Activated CD4-positive, alpha-beta T cell treated with anti-CD3 and anti-CD28 coated beads, Interleukin-2, amount 10 ng/mL, durations not matched to agents 24 days and 14 days (primary cell): ENCODE measurements around the gene PTGFRN. TPM values are rescaled to one million over a fixed set of nuclear protein-coding genes. Genes with fewer than 3 reads are reported as not detected.

Experiments
- DNase-seq: peaks from one replicate; pipeline ENCODE4 v3.0.0; 2022
- H3K27ac Mint-ChIP-seq: one replicate; pipeline ENCODE4 v1.8.0; 2022; ENCODE audit warnings: mild to moderate bottlenecking, mixed read lengths
- H3K27me3 Mint-ChIP-seq: one replicate; pipeline ENCODE4 v1.8.0; 2022; ENCODE audit warnings: mixed read lengths
- H3K36me3 Mint-ChIP-seq: one replicate; pipeline ENCODE4 v1.8.0; 2022; ENCODE audit warnings: low read depth, mild to moderate bottlenecking, mixed read lengths
- H3K4me1 Mint-ChIP-seq: one replicate; pipeline ENCODE4 v1.8.0; 2021; ENCODE audit warnings: mixed read lengths
- H3K4me3 Mint-ChIP-seq: one replicate; pipeline ENCODE4 v1.8.0; 2022; ENCODE audit warnings: mild to moderate bottlenecking, moderate library complexity, mixed read lengths
- H3K9me3 Mint-ChIP-seq: one replicate; pipeline ENCODE4 v1.8.0; 2021; ENCODE audit warnings: mixed read lengths
- intact Hi-C: fragments of 100-400 bp; cut with micrococcal nuclease; formaldehyde crosslinking; loops from one replicate; pipeline ENCODE4 v1.15.1; 2023
- total RNA-seq: library from RNA; stranded (reverse); gene quantifications from 2 replicates; pipeline ENCODE4 v1.2.3, GENCODE V29; 2022

PTGFRN gene
- total RNA-seq, 1 donor from 2014 or later = 35.6 TPM

DNA sequence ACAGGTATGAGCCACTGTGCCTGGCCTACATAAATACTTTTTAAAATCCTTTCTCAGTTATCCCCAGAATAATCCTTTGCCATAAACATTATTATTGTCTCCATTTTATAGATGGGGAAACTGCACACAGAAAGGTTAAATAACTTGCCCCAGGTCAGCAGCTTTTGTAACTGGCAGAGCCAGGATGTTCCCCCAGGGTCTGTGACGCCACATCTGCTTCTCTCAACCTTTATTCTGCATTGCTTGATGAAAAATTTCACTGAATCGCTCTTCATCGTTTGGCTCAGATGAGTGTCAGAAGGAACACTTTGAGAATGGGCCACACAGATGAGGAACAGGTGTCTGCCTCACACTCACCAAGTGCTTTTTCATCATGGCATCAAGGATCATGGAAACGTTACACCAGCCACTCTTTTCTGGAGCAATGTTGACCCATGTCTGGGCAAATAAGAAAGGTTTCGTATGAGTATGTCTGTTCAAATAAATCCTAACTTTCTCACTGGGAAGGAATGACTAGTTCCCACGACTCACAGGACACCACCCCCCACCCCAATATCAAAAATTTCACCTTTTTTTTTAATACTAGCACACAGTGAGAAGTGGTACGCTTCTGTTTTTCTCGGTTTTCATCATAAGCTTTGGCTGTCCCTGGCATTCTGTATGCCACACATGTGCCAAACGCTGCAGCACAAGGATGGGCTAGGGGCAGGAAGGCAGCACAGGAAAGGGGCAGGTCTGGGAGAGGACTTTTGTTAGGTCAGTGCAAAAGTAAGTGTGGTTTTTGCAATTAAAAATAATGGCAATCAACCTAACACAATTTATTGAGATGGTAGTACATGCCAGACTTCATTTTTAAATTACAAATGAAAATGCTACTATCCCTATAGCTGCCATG, 9.0 kb upstream of the PTGFRN start:
- H3K9me3 Mint-ChIP-seq = peaks cover 4% of the 10 kb centered on the region
- DNase-seq = no peak
- no peak overlapping the region for H3K27ac Mint-ChIP-seq
- peaks cover 12% of the 10 kb centered on the region for H3K27me3 Mint-ChIP-seq
- intact Hi-C loops = no loop called here
- no peaks in the 10 kb centered on the region for H3K4me1 Mint-ChIP-seq
- H3K36me3 Mint-ChIP-seq = no peaks in the 10 kb centered on the region
- no peak overlapping the region for H3K4me3 Mint-ChIP-seq

DNA sequence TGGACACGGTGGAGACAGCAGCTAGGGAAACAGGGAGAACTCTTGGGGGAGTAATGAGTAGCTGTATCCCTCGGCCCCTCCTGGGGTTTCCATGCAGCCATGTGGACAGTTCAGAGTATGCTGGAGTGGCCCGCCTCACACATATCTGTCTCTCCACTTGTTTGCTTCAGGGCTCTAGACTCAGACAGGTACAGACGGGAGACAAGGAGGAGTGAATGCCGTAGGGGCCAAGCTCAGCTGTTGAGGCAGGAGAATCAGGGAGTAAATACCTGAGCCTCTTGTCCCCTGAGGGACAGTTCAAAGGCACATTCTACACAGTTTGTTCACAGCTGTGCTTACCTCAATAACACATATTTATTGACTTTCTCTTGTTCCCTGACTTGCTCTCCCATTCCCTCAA, 7.7 kb upstream of the PTGFRN start:
- intact Hi-C loops = no loop called here
- Mint-ChIP-seq H3K9me3 (peaks cover 4% of the 10 kb centered on the region), H3K4me1 (no peaks in the 10 kb centered on the region), H3K27ac (no peak overlapping the region), H3K4me3 (no peak overlapping the region), H3K36me3 (no peaks in the 10 kb centered on the region), H3K27me3 (peaks cover 12% of the 10 kb centered on the region)
- no peak for DNase-seq

DNA sequence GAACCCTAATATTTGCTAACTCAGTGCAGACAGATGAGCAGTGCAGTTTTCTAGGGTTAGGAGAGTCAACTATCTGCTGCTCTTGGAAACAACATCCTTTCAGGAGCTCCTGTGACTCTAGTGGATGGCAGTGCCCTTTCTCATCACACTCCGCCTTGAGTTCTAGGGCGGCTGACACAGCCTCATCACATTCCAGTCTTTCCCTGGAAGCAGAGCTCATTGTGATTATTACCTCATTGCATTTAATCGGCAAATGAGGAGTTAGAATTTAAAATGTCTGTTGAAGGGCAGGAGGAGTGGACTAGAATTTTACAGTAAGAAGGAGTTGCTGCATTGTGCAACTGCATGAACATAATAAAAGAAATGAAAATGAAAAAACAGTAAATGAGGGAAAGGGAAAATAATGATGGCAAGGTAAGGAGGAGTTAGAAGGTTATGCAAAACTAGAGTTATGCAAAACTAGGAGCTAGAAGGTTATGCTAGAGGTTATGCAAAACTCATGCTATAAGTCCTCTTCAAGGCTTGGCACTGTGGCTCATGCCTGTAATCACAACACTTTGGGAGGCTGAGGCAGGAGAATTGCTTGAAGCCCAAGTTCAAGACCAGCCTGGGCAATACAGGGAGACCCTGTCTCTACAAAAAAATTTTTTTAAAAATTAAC, 6.9 kb upstream of the PTGFRN start:
- intact Hi-C loops = no loop called here
- H3K27ac Mint-ChIP-seq = no peak overlapping the region
- no peaks in the 10 kb centered on the region for H3K36me3 Mint-ChIP-seq
- no peaks in the 10 kb centered on the region for H3K4me1 Mint-ChIP-seq
- H3K27me3 Mint-ChIP-seq = peaks cover 15% of the 10 kb centered on the region
- H3K9me3 Mint-ChIP-seq = peaks cover 4% of the 10 kb centered on the region
- H3K4me3 Mint-ChIP-seq = no peak overlapping the region
- no peak for DNase-seq

DNA sequence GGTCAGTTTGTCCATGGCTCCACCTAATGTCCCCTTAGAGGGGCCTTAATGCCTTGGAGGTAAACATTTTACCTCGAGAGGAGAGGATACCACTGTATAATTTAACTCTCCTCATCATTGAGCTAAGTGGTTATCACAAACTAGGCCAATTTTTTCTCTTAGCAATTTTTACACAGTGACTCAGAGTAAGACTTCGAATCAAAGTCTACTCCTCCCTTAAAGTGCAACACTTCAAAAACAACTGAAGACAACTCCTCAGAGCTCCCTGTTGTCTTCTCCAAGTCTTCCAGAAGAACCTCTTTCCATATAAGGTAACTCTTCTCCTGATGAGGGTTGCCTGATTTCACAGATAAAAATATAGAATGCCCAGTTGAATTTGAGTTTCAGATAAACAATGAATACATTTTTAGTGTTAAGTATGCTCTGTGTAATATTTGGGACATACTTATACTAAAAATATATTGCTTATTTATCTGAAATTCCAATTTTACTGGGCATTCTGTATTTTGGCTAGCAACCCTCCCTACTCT, 4.9 kb upstream of the PTGFRN start:
- no peak overlapping the region for H3K27ac Mint-ChIP-seq
- peaks cover 5% of the 10 kb centered on the region for H3K4me1 Mint-ChIP-seq
- H3K27me3 Mint-ChIP-seq = peaks cover 17% of the 10 kb centered on the region
- DNase-seq = no peak
- no peaks in the 10 kb centered on the region for H3K36me3 Mint-ChIP-seq
- intact Hi-C loops = no loop called here
- no peak overlapping the region for H3K4me3 Mint-ChIP-seq
- H3K9me3 Mint-ChIP-seq = peaks cover 1% of the 10 kb centered on the region

DNA sequence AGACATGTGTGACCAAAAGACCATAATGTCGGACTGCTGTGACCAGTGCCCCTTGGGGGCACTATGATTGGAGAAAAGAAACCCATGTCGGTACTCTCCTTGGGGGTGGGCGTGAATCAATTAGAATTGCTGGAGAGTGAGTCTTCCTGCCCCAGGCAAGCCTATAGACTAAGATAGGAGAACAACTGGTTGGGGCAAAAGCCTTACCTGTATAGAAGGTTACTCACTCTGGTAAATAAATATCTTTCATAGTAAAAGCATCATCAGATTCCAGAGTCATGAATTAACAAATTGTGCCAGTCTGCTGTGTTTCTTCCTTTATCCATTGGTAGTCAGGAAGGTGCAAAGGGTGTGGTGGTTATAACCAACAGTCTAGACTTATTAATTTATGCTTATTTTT, 2.9 kb upstream of the PTGFRN start:
- no peak for DNase-seq
- H3K9me3 Mint-ChIP-seq = no peaks in the 10 kb centered on the region
- no peak overlapping the region for H3K27ac Mint-ChIP-seq
- H3K4me1 Mint-ChIP-seq = peaks cover 5% of the 10 kb centered on the region
- intact Hi-C loops = no loop called here
- H3K4me3 Mint-ChIP-seq = no peak overlapping the region
- H3K36me3 Mint-ChIP-seq = no peaks in the 10 kb centered on the region
- H3K27me3 Mint-ChIP-seq = peaks cover 9% of the 10 kb centered on the region

DNA sequence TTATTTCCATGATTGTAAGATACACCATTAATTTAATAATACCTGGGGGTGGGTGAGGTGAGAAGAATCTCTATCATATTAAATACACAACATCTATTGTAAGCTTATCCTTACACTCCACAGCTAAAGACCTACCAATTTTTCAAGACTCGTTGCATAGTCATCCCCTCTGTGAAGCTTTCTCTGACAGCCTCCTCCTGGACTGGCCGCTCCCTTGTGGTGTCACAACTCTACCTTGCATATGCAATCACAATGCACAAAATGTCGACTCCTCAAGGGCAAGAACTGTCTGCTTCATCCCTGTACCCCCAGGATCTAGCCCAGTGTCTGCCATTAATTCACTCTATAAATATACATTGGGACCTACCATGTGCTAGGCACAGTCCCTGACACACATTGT, 2.4 kb upstream of the PTGFRN start:
- Mint-ChIP-seq H3K27me3 (peaks cover 6% of the 10 kb centered on the region), H3K36me3 (no peaks in the 10 kb centered on the region), H3K27ac (no peak overlapping the region), H3K9me3 (no peaks in the 10 kb centered on the region), H3K4me1 (peaks cover 5% of the 10 kb centered on the region), H3K4me3 (no peak overlapping the region)
- intact Hi-C loops = no loop called here
- no peak for DNase-seq

DNA sequence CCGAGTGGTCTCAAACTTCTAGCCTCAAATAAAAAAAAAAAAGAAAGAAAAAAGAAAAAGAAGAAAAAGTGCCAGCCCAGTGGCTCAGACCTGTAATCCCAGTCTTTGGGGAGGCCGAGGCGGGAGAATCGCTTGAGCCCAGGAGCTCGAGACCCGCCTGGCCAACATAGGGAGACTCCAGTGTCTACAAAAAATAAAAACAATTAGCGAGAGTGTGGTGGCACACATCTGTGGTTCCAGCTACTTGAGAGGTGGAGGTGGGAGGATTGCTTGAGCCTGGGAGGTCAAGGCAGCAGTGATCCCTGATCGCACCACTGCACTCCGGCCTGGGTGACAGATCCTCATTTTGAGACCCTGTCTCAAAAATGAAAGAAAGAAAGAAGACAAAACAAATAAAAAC, 1.4 kb upstream of the PTGFRN start:
- Mint-ChIP-seq H3K4me1 (peaks cover 5% of the 10 kb centered on the region), H3K27ac (no peak overlapping the region)
- intact Hi-C loops = no loop called here

DNA sequence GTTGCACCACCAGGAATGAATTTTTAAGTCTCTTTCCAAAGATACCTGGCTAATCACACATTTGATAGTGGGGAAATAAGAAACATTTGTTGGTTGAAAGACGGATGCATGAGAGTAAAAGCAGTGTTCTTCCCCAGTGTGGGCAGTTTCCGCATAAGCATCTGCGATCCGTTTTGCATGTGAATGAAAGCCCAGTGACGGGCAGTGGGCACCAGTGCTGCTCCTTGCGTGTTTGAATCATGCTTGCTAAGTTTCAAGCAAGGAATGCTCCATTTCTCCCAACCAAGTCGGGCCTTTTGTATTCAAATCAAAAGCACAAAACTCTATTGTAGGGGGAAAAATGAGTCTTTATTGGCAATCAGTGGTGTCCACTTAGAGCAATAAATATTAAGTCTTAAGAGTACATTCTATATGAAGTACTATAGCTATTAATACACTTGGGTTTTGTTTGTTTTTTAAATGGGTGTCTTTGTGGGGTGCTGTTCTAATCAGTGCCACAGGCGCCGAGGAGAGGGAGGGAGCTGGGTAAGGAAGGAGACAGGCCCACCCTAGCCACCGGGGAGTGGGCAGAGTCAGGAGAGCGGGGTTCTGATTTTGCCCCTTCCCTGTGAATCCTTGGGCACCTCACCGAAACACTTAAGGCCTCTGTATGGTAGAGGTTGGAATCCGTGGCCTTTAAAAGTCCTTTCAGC, 750 bp upstream of the PTGFRN start:
- intact Hi-C loops = no loop called here
- DNase-seq = no peak
- Mint-ChIP-seq H3K27me3 (peaks cover 6% of the 10 kb centered on the region), H3K36me3 (no peaks in the 10 kb centered on the region), H3K27ac (peak overlapping the region; percentile 79), H3K4me3 (peak overlapping the region; percentile 85), H3K9me3 (no peaks in the 10 kb centered on the region), H3K4me1 (peaks cover 5% of the 10 kb centered on the region)

More for the DNA sequence above, 1.4 kb upstream of the PTGFRN start:
- Mint-ChIP-seq H3K9me3 (no peaks in the 10 kb centered on the region), H3K36me3 (no peaks in the 10 kb centered on the region), H3K4me3 (no peak overlapping the region), H3K27me3 (peaks cover 6% of the 10 kb centered on the region)
- no peak for DNase-seq

DNA sequence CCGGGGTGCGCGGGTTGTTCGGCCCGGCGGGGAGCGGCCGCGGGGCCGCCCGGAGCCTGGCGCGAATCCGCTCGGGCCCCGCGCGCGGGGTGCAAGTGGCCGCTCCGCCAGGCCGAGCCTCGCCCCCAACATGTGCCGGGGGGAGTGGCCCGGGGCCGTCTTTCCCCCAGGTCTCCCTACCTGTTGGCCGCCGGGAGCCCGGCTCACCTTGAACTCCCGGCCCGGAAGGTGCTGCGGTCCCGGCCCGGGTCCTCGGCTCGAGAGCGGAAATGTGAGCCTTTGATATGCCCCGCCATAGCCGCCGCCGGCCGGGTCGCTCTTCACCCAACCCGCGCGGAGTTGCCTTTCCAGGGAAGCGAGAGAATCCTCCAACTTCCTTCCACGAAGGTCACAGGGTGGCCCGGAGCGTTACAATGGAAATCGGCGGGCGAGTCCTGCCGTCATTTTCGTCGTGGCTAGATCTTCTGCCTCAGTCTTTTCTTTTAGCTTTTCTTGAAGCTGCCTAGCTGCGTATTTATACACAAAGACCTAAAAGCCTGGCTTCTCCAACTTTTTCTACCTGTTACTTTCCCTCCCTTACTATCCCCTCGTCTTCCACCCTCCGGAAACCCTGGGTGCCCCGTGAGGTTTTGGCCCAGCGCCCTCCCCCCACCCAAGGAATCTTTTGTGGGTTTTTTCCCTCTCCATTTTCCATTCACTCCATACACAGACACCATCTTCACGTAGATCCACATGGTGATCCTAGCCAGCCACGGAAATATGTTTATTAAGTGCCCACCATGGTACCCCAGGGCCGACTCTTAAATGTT, 867 bp downstream of the PTGFRN start:
- Mint-ChIP-seq H3K36me3 (no peaks in the 10 kb centered on the region), H3K4me1 (peaks cover 11% of the 10 kb centered on the region), H3K9me3 (no peaks in the 10 kb centered on the region), H3K4me3 (no peak overlapping the region), H3K27me3 (peaks cover 6% of the 10 kb centered on the region), H3K27ac (no peak overlapping the region)
- peak; percentile 88 for DNase-seq
- intact Hi-C loops = loop anchor here (5.0 kb wide), 1 partner anchor 33 kb away; no protein-coding TSS in a partner anchor

DNA sequence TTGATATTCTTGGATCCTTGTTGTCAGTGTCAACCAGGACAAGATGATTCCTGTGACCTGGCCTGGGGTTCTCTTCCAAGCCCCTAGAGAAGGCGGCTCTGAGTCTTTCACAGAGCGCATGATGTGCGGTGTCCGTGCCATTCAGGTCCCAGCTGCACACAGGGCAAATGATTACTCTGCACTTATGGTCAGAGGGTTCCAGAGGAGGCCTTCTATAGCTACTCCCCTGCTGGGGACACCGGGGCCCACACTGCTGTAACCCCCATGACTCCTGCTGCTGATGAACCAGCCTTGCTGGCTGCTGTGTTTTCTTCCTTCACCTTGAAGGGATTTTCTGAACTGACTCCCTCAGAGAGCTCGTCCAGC, 1.5 kb downstream of the PTGFRN start:
- H3K4me1 Mint-ChIP-seq = peaks cover 14% of the 10 kb centered on the region
- peaks cover 6% of the 10 kb centered on the region for H3K27me3 Mint-ChIP-seq
- no peaks in the 10 kb centered on the region for H3K36me3 Mint-ChIP-seq
- H3K27ac Mint-ChIP-seq = no peak overlapping the region
- H3K9me3 Mint-ChIP-seq = no peaks in the 10 kb centered on the region
- DNase-seq = no peak
- no peak overlapping the region for H3K4me3 Mint-ChIP-seq
- intact Hi-C loops = loop anchor here (5.0 kb wide), 1 partner anchor 34 kb away; no protein-coding TSS in a partner anchor

DNA sequence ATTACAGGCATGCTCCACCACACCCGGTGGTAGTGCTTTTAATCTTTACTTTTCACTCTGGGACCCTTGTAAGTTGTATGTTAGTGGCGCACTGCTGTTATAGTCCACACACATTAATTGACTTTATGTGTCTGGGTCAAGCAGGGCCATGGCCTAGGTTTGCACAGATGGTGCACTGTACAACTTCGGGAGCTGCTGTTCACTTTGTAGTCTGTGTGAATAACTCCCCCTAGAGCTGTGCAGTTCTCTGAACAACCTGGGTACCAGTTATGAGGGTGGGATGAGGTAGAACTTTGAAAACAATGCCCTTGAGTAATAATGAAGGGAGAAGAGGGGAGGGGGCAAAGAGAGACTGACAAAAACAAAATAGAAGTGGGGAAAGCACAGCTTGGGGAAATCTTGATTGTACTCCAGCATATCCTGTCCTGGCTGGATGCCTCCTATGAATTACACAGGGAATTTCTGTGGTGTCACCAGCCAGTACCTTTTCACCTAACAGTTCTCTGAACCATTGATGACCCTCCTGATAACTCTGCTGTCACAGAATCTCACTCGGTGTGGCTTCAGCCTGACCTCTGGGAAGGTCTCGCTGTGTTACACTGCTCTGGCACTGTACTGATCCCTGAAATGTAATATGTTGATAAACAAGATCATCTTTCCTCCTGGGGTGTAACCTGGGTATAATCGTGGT, 2.2 kb downstream of the PTGFRN start:
- H3K4me3 Mint-ChIP-seq = no peak overlapping the region
- H3K36me3 Mint-ChIP-seq = no peaks in the 10 kb centered on the region
- H3K9me3 Mint-ChIP-seq = no peaks in the 10 kb centered on the region
- H3K4me1 Mint-ChIP-seq = peaks cover 14% of the 10 kb centered on the region
- H3K27ac Mint-ChIP-seq = no peak overlapping the region
- DNase-seq = no peak
- H3K27me3 Mint-ChIP-seq = peaks cover 6% of the 10 kb centered on the region
- intact Hi-C loops = loop anchor here (5.0 kb wide), 1 partner anchor 35 kb away; no protein-coding TSS in a partner anchor

DNA sequence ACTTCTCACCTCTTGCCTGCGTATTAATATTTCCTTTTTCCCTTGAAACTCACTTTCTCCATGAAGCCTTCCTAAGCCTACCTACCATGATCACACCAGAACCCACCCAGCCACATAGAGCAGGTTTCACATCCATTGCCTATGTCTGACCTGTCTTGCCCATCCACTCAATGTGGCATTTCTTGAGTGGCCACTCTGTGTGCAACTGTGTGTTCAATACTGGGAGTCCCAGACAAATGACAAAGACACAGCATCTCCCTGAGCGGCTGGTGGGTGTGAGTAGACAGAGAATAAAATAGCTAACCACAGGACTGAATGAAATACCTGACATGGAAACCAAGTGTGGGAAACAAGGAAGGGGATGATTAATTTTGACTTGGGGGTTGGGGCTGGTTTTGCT, 3.1 kb downstream of the PTGFRN start:
- intact Hi-C loops = loop anchor here (5.0 kb wide), 1 partner anchor 36 kb away; no protein-coding TSS in a partner anchor
- no peak overlapping the region for H3K4me3 Mint-ChIP-seq
- no peaks in the 10 kb centered on the region for H3K36me3 Mint-ChIP-seq
- peaks cover 3% of the 10 kb centered on the region for H3K27me3 Mint-ChIP-seq
- H3K4me1 Mint-ChIP-seq = peaks cover 14% of the 10 kb centered on the region
- no peaks in the 10 kb centered on the region for H3K9me3 Mint-ChIP-seq
- DNase-seq = no peak
- H3K27ac Mint-ChIP-seq = no peak overlapping the region

DNA sequence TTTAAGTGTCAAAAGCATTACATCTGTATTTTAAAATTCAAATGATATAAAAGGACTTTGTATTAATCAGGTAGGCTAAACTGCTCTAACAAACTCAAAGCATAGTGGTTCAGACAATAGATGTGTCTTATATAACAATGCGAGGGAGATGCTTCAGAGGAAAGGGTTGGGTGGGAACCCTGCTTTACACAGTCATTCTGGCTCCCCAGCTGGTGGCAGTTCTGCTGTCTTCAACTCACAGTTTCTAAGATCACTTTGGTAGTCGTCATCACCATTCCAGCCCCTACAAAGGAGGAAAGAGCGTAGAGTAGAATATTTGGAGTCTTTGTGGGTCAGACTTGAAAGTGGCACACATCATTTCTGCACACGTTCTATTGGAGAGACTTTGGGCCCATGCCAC, 4.2 kb downstream of the PTGFRN start:
- DNase-seq = no peak
- no peak overlapping the region for H3K4me3 Mint-ChIP-seq
- H3K27me3 Mint-ChIP-seq = peaks cover 2% of the 10 kb centered on the region
- no peaks in the 10 kb centered on the region for H3K36me3 Mint-ChIP-seq
- no peaks in the 10 kb centered on the region for H3K9me3 Mint-ChIP-seq
- H3K4me1 Mint-ChIP-seq = peaks cover 14% of the 10 kb centered on the region
- intact Hi-C loops = loop anchor here (5.0 kb wide), 1 partner anchor 37 kb away; no protein-coding TSS in a partner anchor
- H3K27ac Mint-ChIP-seq = no peak overlapping the region
